A204.1 (cell line): ENCODE results near the gene SOX5.

Experiments
- FAIRE-seq: peaks from 2 replicates; lab custom pipeline; 2012; peaks lifted over from hg19 to GRCh38; lab: Jason Lieb, UNC

Gene SOX5

DNA sequence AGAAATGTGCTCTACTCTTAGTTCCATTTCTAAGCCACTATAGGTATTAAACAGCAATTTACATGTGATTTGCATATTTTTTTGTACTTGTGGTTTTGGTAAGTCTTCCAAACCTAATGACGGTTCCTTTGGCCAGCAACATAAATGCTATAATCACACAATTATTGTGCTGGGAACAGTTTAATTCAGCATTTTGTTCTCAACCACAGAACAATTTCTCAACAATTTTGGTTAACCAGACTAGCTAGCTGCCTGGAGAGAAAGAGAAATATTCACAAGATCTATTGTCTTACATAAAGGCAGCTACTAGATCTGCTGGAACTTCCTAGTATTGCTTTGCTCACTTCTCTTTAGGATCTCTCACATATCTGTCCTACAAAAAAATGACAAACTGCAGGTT is 265.3 kb downstream of the SOX5 start:
- FAIRE-seq = no peak

DNA sequence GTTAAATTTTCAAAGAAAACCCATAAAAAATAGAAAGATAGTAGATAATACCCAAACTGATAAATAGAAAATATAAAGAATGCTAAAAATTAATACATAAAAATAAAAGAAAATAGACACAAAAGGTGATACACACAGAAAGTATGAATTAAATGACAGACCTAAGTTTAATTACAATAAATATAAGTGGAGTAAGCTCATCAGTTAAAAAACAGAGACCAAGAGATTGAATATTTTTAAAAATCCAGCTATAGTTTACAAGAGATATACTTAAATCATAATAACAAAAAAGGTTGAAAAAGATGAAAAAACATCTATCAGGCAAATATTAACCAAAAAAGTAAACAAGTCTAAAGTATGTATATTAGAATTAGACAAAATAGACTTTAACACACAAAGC is 268.2 kb downstream of the SOX5 start:
- FAIRE-seq = no peak

DNA sequence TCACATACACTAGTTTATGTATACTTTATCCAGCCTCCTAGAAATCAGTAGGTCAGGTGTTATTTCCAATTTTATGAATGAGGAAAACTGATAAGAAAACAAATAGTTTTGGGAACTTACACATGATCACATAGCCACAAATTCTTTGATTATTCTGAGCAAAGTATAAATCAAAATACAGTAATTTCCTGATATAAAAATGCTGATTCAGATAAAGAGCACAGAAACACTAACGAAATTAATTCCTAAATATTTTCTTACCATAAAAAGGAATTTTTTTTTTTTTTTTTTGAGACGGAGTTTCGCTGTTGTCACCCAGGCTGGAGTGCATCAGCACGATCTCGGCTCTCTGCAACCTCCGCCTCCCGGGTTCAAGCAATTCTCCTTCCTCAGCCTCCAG is 275.4 kb downstream of the SOX5 start:
- FAIRE-seq = no peak

DNA sequence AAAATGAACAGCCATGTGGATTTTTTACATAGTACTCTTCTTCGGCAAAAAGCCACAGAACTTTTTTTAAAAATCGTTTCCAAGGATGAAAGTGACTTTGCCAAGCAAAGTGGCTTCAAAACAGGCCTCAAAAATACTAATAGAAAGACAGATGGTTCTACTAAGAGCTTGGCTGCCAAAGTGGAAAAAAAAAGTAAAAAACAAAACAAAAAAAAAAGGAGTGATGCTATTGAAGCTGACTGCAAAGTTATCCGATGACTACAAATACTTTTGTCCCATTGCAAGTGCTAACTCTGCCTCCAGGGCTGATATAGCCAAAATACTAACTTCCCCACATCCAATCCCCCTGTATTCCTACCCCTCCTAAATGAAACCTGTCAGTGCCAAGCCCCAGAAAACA is 277.6 kb downstream of the SOX5 start:
- FAIRE-seq = no peak

DNA sequence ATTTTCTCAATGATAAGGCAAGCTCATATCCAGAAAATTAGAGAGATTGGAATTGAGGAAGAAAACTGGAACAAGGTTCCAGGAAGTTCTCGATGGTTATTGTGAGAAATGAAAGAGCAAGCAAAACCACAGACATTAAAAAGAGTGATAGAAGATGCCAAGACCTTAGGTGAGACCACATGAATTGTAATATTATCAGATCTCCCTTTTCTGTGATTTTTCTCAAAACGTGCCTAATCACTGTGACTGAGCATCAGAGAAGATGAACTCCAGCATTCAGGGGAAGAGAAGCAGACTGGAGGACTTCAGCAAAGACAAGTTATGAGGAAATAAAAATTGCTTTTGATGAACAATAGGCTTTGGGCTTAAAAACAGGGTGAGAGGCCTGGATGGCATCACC is 278.8 kb downstream of the SOX5 start:
- FAIRE-seq = no peak

DNA sequence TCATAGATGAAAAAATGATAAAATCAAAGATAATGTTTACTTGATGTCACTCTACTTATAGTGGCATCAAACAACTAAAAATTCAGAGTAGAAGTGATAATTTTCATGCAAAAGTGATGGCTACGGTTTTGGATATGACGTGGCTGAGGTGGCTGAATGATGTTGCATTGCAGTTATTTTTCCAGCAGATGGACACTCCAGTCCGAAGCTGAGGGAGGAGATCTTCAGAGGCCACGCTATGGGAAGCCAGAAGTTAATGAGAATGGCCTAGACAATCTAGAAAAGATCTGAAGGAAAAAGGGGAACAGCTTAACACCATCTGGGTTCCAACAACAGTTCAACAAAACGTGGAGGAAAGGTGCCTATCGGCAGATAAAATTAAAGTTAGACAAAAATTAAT is 279.8 kb downstream of the SOX5 start:
- no peak for FAIRE-seq

DNA sequence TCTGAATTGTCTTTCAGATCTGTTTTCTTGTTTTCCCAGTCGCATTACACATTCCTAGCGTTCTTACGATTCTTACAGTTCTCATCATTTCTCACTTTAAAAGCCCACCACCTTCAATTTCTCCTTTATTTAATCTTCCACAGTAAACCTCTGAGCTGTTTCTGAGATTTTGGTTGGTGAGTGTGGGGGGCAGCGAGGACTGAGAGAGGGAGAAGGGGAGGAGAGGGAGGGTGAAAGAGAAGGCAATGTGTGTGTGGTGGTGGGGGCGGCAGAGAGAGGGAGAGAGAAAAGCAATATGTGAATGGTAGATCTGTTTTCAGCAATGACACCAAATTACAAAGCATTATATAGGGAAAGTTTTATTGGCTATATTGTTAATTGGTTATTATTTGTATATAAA is 282.6 kb downstream of the SOX5 start:
- no peak for FAIRE-seq

DNA sequence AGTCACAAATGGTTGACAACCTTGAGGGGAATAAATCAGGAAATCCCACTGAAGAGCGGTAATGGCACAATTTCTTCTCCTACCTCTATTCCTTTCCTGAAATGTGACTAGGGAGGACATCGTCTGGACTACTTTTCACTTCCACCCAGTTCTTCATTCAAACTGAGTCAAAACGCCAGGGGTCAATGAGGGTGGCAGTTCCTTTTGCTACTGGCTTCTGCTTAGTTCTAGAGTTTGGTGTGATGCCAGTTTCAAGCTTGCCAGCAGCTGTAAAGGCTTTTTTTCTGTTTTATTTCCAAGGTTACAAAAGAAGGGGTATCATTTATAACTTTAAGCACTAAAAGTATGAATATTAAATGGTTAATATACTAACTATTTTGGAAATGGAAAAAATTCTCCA is 286.5 kb downstream of the SOX5 start:
- no peak for FAIRE-seq

DNA sequence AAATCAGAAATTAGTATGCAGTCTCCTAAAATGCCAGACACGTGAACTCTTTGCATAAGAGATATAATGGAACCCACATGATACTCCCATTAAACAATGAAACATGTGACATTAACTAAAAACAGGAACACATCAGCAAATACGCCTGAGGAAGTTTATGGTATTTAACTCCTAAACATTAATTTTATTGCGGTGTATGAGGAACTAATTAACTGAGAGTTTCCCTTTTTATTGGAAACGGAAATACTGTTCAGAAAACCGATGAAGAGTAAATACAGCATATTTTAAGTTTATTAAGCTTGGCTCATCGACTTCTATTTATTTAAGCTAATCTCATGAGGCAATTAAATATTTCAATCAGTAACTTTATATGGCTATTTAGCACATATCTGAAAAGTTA is 290.3 kb downstream of the SOX5 start:
- no peak for FAIRE-seq

DNA sequence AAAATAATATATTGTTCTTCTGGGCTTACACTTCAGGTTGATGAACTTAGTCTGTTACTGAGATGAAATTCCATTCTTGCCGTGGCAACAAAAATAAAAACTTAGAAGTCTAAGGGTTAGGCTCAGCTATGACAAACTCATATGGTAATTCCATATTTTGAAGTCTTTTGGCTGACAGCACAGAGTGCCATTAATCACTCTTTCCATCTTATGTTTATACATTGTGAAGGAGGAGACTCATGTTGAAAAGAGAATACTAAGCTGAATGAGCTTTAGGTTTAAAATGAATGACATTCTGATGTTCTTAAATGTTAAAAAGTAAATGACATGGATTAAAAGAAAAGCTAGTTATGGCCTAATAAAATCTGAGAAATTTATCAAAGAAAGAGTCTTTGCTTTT is 291.9 kb downstream of the SOX5 start:
- no peak for FAIRE-seq

DNA sequence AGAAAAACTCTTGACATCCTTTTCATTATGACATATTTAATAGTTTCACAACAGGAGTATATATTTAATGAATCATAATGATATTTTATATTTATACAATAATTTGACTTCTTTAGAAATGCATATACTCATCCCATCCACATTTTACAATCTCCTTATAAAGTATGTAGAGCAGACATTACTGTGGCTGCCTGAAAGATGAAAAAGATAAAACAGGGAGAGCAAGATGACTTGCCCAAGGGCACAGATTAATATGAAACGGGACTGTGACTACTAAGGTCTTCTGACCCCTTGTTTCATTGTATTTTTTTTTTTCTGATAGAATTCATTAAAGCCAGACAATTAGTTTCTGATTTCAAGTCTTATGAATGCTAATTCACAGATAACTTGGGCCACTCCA is 293.6 kb downstream of the SOX5 start:
- no peak for FAIRE-seq

DNA sequence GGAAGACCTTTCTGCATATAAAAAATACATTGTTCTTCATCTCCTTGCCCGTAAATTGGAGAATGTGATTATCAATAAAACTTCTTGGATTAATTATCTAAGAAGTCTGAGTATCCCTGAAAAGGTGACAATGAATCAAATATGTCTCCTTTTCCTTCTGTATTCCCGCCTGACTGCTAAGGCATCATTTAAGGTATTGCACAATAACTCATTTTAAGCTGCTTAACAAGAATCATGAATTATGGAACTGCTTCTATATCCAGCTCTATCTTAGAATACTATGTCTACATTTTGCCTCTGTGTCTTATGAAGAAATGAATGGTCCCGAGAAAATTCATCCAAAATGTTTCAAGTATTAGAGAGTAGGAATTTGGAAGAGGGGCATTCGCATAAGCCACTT is 294.4 kb downstream of the SOX5 start:
- no peak for FAIRE-seq

DNA sequence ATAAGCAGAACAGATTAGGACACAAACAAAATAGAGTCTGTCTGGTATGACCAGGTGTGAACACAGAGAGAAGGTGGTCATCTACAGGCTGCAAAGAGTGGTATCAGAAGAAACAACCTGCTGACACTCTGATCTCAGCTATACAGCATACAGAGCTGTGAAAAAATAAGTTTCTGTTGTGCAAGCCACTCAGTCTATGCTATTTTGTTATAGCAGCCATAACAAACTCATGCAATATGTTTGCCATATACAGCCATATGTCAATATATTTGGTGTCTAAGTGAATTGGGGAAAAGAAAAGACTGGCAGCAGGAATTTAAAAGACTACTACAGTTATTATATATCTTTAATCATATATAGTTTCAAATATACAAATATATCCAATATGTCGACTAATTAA is 300.9 kb downstream of the SOX5 start:
- FAIRE-seq = no peak

DNA sequence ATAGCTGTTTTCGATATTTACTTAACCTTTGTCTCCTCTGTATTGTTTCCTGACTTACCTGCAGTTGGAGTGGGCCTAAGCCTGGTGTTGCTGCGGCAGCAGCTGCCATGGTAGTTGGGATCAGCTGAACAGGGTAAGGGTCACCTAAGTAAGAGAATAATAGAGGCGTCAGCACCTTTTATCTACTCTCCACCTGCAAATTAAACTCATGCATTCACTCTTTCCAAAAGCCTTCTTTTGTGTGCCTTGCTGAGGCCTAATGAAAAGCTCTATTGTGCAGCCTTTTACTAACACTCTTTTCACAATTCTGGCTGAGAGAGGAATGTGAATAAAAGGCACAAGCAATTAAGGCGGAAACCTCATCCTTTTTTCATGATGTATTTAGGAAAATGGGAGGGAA is 308.7 kb downstream of the SOX5 start:
- no peak for FAIRE-seq

DNA sequence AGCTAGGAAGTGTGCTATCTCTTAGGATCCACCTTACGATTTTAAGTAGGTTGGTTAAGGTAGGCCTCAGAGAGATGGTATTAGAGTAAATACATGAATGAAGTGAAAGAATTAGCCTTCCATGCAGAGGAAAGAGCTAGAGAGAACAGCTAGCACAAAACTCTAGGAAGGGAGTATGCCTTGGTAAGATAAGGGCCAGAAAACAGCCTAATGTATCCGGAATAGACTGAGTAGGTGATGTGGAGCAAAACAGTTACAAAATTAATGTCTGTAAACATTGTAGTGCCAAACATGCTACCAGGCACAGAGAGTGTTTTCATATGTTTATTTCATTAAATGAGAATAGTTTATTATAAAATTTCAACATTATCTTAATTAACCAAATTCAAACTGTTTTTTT is 315.1 kb downstream of the SOX5 start:
- FAIRE-seq = no peak

DNA sequence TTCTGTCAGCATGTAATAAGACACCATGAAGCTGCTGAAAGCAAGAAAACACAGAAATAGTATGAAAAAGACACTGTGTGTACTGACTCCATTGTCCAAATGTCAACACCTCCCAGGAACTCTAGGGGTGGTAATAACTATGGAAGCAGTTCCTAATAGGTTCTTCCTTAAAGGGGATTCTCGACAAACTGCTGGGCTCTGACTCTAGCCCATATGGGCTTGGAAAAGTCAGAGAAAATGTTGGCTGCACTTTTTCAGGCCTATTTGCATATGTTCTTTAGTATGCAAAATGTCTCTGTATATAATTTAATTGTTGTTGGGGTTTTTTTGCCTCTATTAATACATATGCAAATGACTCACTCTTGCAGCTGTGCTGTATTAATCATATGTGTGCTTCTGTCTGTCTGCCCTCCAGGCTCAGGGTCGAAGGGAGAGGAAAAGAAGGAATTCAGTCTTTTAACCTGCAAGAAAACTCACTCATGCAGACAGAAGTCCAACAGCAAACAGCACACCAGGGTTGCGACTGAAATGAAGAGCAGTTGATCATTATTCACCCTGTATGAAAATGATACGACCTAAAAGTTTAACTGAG is 317.6 kb downstream of the SOX5 start:
- no peak for FAIRE-seq

DNA sequence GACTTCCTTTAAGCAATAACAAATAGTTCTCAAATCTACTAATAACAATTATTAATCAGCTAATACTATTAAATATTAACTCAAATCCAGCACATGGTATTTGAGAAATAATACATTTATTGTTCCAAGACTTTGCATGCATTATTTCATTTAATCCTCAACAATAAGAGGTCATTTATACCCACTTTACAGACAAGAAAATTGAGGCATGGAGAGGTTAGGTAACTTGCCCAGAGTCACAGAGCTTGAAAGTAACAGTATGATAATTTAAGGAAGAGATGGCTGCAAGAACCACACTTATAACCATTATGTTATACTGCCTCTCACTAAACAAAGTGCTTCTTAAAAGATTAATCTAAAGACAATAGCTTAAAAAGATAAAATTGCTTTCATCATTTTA is 318.9 kb downstream of the SOX5 start:
- no peak for FAIRE-seq

DNA sequence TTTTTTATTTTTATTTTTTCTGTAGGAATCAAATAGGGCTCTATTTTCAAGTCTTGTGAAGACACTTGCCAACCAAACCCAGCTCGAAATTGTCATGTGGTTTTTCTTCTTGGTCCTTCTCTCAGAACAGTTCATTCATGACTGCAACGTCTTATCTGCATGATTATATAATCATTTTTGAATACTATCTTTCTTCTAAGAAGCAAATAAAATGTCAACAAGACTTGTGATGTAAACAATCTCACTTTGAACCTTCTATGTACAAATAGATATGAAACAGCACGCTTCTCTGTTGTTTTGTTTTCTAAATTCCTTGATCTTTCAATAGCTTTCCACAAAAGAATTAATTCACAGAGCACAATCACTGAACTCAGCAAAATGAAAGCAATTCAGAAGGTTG is 320.7 kb downstream of the SOX5 start:
- FAIRE-seq = no peak

DNA sequence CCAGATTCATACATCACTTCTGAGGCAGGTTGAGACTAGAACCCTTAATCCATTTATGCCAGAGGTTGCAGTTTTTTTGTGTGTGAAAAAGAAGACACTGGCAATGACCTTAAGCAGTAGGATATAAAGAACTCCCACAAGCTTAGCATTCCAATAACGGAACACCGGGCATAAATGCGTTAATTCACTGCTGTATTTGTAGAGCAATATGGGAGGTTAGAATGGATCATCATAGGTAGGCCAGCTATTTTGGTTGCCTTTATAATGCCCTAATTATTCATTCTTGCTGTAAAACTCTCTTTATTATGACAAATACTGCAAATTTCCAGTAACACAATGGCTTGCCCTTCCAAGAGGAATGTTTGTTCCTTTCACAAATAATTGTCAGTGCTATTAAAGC is 322.7 kb downstream of the SOX5 start:
- FAIRE-seq = no peak

DNA sequence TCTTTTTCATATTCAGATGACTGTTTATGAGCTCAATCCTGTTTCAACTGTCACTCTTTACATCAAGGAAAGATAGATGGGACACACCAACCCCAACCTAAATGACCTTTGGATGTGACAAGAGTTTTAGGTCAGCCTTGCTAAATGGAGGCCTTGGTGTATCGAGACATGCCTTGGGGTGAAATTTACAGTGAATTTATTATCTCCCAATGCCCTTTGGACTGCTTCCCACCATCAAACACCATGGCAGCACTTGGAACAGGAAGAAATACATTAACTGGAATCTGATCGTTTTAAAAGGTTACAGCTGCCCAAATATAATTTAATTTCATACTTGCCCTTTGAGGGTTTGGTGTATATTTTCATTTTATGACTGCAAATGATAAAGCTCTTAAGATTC is 327.6 kb downstream of the SOX5 start:
- FAIRE-seq = no peak

DNA sequence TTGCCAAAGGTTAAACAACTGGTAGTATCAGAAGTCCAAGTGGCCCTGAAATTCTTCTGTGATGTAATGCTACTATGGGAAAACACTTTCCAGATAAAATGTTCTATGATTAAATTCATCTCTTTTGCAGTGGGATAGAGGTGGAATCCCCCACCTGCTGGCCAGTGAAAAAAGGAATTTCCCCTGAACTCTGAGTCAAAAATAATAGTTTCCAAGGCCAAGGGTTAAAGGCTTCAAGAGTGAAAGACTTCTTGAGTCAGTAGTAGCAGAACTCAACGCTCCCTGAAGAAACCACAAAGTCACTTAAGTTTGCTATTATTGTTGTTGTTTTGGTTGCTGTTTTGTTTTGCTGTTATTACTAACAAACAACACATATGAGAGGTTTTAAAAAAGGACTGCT is 330.8 kb downstream of the SOX5 start:
- no peak for FAIRE-seq

DNA sequence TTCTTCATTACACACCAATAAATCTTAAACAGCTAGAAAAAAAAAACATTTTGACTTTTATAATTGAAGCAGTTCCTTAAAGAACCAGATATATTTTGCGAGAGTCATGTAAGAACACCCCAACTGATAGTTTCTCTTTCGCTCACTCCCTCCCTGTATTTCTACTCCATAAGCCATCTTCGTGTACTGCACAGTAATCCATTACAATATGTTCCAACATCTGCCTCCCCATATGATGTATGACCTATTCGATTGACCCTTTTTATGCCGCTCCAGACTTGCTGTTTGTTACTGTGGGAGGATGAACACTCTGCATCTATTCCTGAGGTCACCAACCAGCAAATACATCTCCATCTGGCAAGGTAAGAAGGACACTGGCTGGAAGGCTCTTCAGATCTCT is 331.7 kb downstream of the SOX5 start:
- no peak for FAIRE-seq

DNA sequence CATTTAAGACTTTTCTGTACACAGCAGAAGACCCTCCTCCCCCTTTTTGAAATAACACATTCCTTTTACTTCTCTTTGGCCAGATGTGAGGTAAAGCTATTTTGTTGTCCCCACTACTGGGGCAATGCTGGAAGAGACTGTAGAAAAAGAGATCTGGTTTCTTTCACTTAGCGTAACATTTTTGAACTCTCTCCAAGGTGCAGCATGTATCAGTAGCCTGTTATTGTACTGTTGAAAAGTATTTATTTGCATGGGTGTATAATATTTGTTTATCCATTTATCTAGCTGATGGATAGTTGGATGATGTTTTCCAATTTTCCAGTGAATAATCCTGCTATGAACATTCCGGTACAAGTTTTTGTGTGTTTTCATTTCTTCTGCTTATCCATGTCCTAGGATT is 335.2 kb downstream of the SOX5 start:
- no peak for FAIRE-seq

DNA sequence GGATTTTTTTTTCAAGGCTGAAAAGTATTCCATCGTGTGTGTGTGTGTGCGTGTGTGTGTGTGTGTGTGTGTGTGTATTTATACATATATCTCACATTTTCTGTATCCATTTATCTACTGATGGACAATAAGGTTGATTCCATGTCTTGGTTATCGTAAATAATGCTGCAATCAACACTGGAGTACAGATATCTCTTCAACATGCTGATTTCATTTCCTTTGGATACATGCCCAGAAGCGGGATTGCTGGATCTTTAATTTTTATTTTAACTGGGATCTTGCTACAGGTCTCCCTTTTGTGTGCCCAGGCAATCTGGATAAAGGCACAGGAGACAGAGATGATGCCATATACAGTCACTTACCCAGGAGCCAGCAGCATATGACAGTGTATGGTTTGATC is 338.1 kb downstream of the SOX5 start:
- no peak for FAIRE-seq

DNA sequence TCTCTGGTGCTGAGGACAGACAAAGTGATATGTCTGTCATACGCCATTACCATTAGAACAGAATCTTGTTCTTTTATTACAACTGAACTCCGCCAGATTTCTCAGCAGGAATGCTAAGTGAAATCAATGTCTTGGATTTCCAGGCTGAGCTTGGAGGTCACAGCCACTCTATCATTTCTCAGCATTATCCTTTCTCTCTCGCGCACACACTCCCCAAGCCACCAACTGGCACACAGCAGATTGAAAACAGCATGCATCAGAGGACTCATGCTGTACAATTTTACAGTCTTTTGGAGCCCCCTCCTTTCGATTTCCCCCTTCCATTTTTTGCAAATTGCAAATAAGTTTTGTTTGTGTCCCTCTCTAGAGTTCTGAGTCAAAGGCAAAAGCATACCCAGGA is 348.6 kb downstream of the SOX5 start:
- no peak for FAIRE-seq
